ENCODE results near the gene KCNN1. TPM values are rescaled to one million over a fixed set of nuclear protein-coding genes. Genes with fewer than 3 reads are reported as not detected.

KCNN1 gene
- polyA plus RNA-seq, 1 donor from 2014 or later, result 9.9 TPM

GRCh38 chr19:18045307-18046050 lies 78.6 kb downstream of the KCNN1 start:
- Histone ChIP-seq H3K9ac (ENCODE audit: low read length) (no peak overlapping the region), H3K4me3 (ENCODE audit: low read length) (no peak overlapping the region), H3K4me2 (ENCODE audit: low read length) (no peak overlapping the region)

More at GRCh38 chr19:18045307-18046050, 78.6 kb downstream of the KCNN1 start:
- no peaks in the 10 kb centered on the region for H3K27me3 ChIP-seq (ENCODE audit: insufficient read depth, low read depth, low read length)
- H3F3A ChIP-seq (ENCODE audit: insufficient read depth, low read length, poor library complexity, severe bottlenecking), result no peaks in the 10 kb centered on the region
- H3K9me2 ChIP-seq (ENCODE audit: insufficient read depth, low read length), result no peaks in the 10 kb centered on the region
- no peaks in the 10 kb centered on the region for H4K20me1 ChIP-seq (ENCODE audit: insufficient read depth)
- no peak overlapping the region for H3K27ac ChIP-seq (ENCODE audit: low read length)
- H3K9me3 ChIP-seq (ENCODE audit: low read length), result no peaks in the 10 kb centered on the region
- no peaks in the 10 kb centered on the region for H3K79me2 ChIP-seq (replicated peaks; ENCODE audit: insufficient read depth, low read length)
- no peak overlapping the region for H2AFZ ChIP-seq (ENCODE audit: low read depth, low read length)
- H3K36me3 ChIP-seq (ENCODE audit: insufficient read depth, low read length), result no peaks in the 10 kb centered on the region
- no peak for TF ChIP-seq MXI1 (conservative IDR thresholded peaks at IDR 0.05; ENCODE audit: poor library complexity, severe bottlenecking)
- TF ChIP-seq TAF1 (IDR thresholded peaks at IDR 0.05; ENCODE audit: low read depth), result no peak
- no peak for TF ChIP-seq REST (IDR thresholded peaks at IDR 0.05; ENCODE audit: borderline replicate concordance)
- TF ChIP-seq POLR2AphosphoS5 (IDR thresholded peaks at IDR 0.05), result no peak
- TF ChIP-seq RAD21 (conservative IDR thresholded peaks at IDR 0.05), result no peak
- TF ChIP-seq EP300 (conservative IDR thresholded peaks at IDR 0.05; ENCODE audit: poor library complexity, severe bottlenecking), result no peak
- TF ChIP-seq EZH2 (IDR thresholded peaks at IDR 0.05; ENCODE audit: borderline replicate concordance, insufficient read depth, low read length, poor library complexity, severe bottlenecking), result no peak
- TF ChIP-seq CTCF (IDR thresholded peaks at IDR 0.05; ENCODE audit: poor library complexity, severe bottlenecking), result no peak
- no peak for TF ChIP-seq SMC3 (conservative IDR thresholded peaks at IDR 0.05; ENCODE audit: poor library complexity)

Measured in neural cell (in vitro differentiated cells).